Brain microvascular endothelial cell (primary cell): ENCODE measurements around the gene SLC22A7.

Experiments
- DNase-seq: peaks from one replicate; pipeline ENCODE4 v3.0.0-alpha.2; 2020
- H3K27ac ChIP-seq: fragments of 250-450 bp; sonication (Bioruptor Pico); 2 replicates; pipeline ENCODE4 v1.5.1; 2020; ENCODE audit warnings: mild to moderate bottlenecking, moderate library complexity
- H3K27me3 ChIP-seq: fragments of 250-450 bp; sonication (Bioruptor Pico); replicated peaks from 2 replicates; pipeline ENCODE4 v1.5.1; 2020; ENCODE audit warnings: mild to moderate bottlenecking
- H3K36me3 ChIP-seq: fragments of 250-450 bp; sonication (Bioruptor Pico); replicated peaks from 2 replicates; pipeline ENCODE4 v1.5.1; 2020; ENCODE audit warnings: mild to moderate bottlenecking
- H3K4me3 ChIP-seq: 2 replicates; pipeline ENCODE4 v1.5.1; 2011; ENCODE audit warnings: low read depth, mild to moderate bottlenecking, control low read depth, low read length, moderate library complexity
- CTCF ChIP-seq: IDR thresholded peaks from 2 replicates; pipeline ENCODE4 v1.5.1; 2011; ENCODE audit warnings: low read depth, mild to moderate bottlenecking, moderate library complexity, low read length, control low read depth, inconsistent platforms; ENCODE audit errors: missing control alignments
- in situ Hi-C: cut with HindIII; loops from 2 replicates; pipeline ENCODE4 v1.10.0; 2017; ENCODE audit warnings: low sequenced_read_pairs, low pct_ligation_motif_present

Gene SLC22A7

GRCh38 chr6:43282636-43283513, 15.2 kb upstream of the SLC22A7 start:
- Histone ChIP-seq H3K36me3 (no peaks in the 10 kb centered on the region), H3K27me3 (peaks cover 20% of the 10 kb centered on the region), H3K4me3 (no peak overlapping the region), H3K27ac (no peak overlapping the region)
- DNase-seq: no peak
- in situ Hi-C loops: no loop called here
- no peak for TF ChIP-seq CTCF

DNA sequence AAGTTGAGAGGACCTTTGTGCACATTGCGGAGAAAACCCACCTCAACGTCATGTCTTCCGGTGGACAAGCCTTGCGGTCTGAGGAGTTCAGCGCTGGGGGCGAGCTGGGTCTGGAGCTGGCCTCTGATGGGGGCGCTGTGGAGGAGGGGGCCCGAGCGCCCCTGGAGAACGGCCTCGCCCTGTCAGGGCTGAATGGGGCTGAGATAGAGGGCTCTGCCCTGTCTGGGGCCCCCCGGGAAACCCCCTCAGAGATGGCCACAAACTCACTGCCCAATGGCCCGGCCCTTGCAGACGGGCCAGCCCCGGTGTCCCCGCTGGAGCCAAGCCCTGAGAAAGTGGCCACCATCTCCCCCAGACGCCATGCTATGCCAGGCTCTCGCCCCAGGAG, 14.6 kb upstream of the SLC22A7 start:
- H3K4me3 ChIP-seq: no peak overlapping the region
- TF ChIP-seq CTCF: no peak
- in situ Hi-C loops: no loop called here
- no peaks in the 10 kb centered on the region for H3K36me3 ChIP-seq
- no peak overlapping the region for H3K27ac ChIP-seq
- H3K27me3 ChIP-seq: peaks cover 20% of the 10 kb centered on the region
- DNase-seq: no peak

GRCh38 chr6:43283905-43284304, 14.2 kb upstream of the SLC22A7 start:
- in situ Hi-C loops: no loop called here
- H3K36me3 ChIP-seq: no peaks in the 10 kb centered on the region
- no peak for TF ChIP-seq CTCF
- H3K27ac ChIP-seq: no peak overlapping the region
- DNase-seq: no peak
- H3K27me3 ChIP-seq: peaks cover 20% of the 10 kb centered on the region
- no peak overlapping the region for H3K4me3 ChIP-seq

DNA sequence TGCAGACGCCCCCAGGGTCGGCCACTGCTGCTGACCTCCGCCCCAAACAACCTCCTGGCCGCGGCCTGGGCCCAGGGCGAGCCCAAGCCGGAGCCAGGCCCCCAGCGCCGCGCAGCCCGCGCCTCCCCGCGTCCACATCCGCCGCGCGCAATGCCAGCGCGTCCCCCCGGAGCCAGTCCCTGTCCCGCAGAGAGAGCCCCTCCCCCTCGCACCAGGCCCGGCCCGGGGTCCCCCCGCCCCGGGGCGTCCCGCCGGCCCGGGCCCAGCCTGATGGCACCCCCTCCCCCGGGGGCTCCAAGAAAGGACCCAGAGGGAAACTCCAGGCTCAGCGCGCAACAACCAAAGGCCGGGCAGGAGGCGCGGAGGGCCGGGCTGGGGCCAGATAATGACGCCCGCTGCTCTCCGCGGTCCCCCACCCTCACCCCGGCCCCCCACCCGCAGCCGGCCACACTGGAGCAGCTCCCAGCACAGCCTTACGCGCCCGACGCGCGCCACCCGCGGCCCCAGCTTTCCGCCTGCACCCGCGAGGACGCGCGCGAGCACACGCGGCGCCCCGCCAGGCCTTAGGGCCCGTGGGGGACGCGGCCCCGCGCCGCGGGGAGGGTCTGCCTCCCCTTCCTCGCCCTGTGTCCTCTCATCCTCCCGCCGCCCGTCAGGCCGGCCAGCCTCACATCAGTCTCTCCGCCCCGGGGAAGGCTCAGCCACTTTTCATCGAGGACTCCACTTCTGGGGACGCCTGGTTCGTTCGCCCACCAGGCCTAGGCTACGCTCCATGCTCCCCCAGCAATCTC, 12.9 kb upstream of the SLC22A7 start:
- H3K27ac ChIP-seq: no peak overlapping the region
- no peak overlapping the region for H3K4me3 ChIP-seq
- TF ChIP-seq CTCF: no peak
- peaks cover 16% of the 10 kb centered on the region for H3K27me3 ChIP-seq
- no peak for DNase-seq
- in situ Hi-C loops: no loop called here
- H3K36me3 ChIP-seq: no peaks in the 10 kb centered on the region

GRCh38 chr6:43285832-43286231, 12.2 kb upstream of the SLC22A7 start:
- Histone ChIP-seq H3K27me3 (peaks cover 12% of the 10 kb centered on the region), H3K4me3 (no peak overlapping the region), H3K36me3 (no peaks in the 10 kb centered on the region), H3K27ac (no peak overlapping the region)
- in situ Hi-C loops: no loop called here
- TF ChIP-seq CTCF: no peak
- DNase-seq: no peak
